ENCODE measurements around the gene SLC46A2. TPM values are rescaled to one million over a fixed set of nuclear protein-coding genes. Genes with fewer than 3 reads are reported as not detected.

Gene SLC46A2
- total and polyA plus RNA-seq, 4 donors = 0.01 to 0.17 (median 0.07) TPM; not detected in 1

- Histone ChIP-seq H3K9ac (ENCODE audit: low read depth in 1 of 2, low read length in 2 of 2) (no peak overlapping the region), H3K27me3 (ENCODE audit: control insufficient read depth in 4 of 4, insufficient read depth in 4 of 4, low read length in 3 of 4) (peaks cover 0 to 4% (median 0%) of the 10 kb centered on the region in 4 donors), H3K36me3 (ENCODE audit: control insufficient read depth in 4 of 4, insufficient read depth in 3 of 4, low read depth in 1 of 4, low read length in 3 of 4) (no peaks in the 10 kb centered on the region), H3K9me3 (ENCODE audit: control insufficient read depth in 4 of 4, low read length in 3 of 4) (no peaks in the 10 kb centered on the region), H3K4me3 (ENCODE audit: low read depth in 1 of 3, low read length in 3 of 3) (no peak overlapping the region), H3K4me1 (ENCODE audit: control insufficient read depth in 4 of 4, insufficient read depth in 4 of 4, low read length in 3 of 4) (no peaks in the 10 kb centered on the region), H3K27ac (ENCODE audit: low read depth in 1 of 2, low read length in 2 of 2) (no peak overlapping the region)
- 94% methylated on average over 4 of the region's 4 CpGs for WGBS
- no peak for DNase-seq (ENCODE audit: low spot score)
- no peak for TF ChIP-seq FOXA2 (IDR thresholded peaks at IDR 0.05)
- TF ChIP-seq HNF4A (conservative IDR thresholded peaks at IDR 0.05) = no peak
- TF ChIP-seq NR2F2 (IDR thresholded peaks at IDR 0.05) = no peak
- no peak for TF ChIP-seq YY1 (IDR thresholded peaks at IDR 0.05)
- TF ChIP-seq JUND (IDR thresholded peaks at IDR 0.05) = no peak
- TF ChIP-seq EGR1 (IDR thresholded peaks at IDR 0.05; ENCODE audit: low read depth in 2 of 2) = no peak
- TF ChIP-seq GABPA (IDR thresholded peaks at IDR 0.05 in 1 of 2, conservative IDR thresholded peaks at IDR 0.05 in 1 of 2) = no peak
- TF ChIP-seq MAX (IDR thresholded peaks at IDR 0.05) = no peak
- no peak for TF ChIP-seq REST (IDR thresholded peaks at IDR 0.05)
- no peak for TF ChIP-seq TAF1 (conservative IDR thresholded peaks at IDR 0.05)
- no peak for TF ChIP-seq ZBTB33 (IDR thresholded peaks at IDR 0.05)
- no peak for TF ChIP-seq RXRA (IDR thresholded peaks at IDR 0.05)
- TF ChIP-seq ATF3 (IDR thresholded peaks at IDR 0.05) = no peak
Measured at GRCh38 chr9:112913326-112913725, 22.6 kb upstream of the SLC46A2 start.

GRCh38 chr9:112912636-112913035, 22.0 kb upstream of the SLC46A2 start:
- 92% methylated on average over 3 of the region's 3 CpGs for WGBS
- no peaks in the 10 kb centered on the region for H3K36me3 ChIP-seq (ENCODE audit: control insufficient read depth in 4 of 4, insufficient read depth in 3 of 4, low read depth in 1 of 4, low read length in 3 of 4)
- TF ChIP-seq TAF1 (conservative IDR thresholded peaks at IDR 0.05) (no peak), MAX (IDR thresholded peaks at IDR 0.05) (no peak), SP1 (IDR thresholded peaks at IDR 0.05) (no peak), HNF4A (conservative IDR thresholded peaks at IDR 0.05) (no peak), JUND (IDR thresholded peaks at IDR 0.05) (no peak), ZBTB33 (IDR thresholded peaks at IDR 0.05) (no peak), HNF4G (IDR thresholded peaks at IDR 0.05) (no peak), RXRA (IDR thresholded peaks at IDR 0.05) (no peak), YY1 (IDR thresholded peaks at IDR 0.05) (no peak), CTCF (IDR thresholded peaks at IDR 0.05; ENCODE audit: low read depth, low read length, missing input control) (no peak), REST (IDR thresholded peaks at IDR 0.05) (no peak), NR2F2 (IDR thresholded peaks at IDR 0.05) (no peak), GABPA (IDR thresholded peaks at IDR 0.05 in 1 of 2, conservative IDR thresholded peaks at IDR 0.05 in 1 of 2) (no peak), FOXA1 (IDR thresholded peaks at IDR 0.05) (no peak), RAD21 (IDR thresholded peaks at IDR 0.05) (no peak)
- no peak for DNase-seq (ENCODE audit: low spot score)
- no peaks in the 10 kb centered on the region for H3K4me1 ChIP-seq (ENCODE audit: control insufficient read depth in 4 of 4, insufficient read depth in 4 of 4, low read length in 3 of 4)
- H3K27ac ChIP-seq (ENCODE audit: low read depth in 1 of 2, low read length in 2 of 2) = no peak overlapping the region
- no peak overlapping the region for H3K9ac ChIP-seq (ENCODE audit: low read depth in 1 of 2, low read length in 2 of 2)
- H3K27me3 ChIP-seq (ENCODE audit: control insufficient read depth in 4 of 4, insufficient read depth in 4 of 4, low read length in 3 of 4) = no peaks in the 10 kb centered on the region
- H3K9me3 ChIP-seq (ENCODE audit: control insufficient read depth in 4 of 4, low read length in 3 of 4) = no peaks in the 10 kb centered on the region
- H3K4me3 ChIP-seq (ENCODE audit: low read depth in 1 of 3, low read length in 3 of 3) = no peak overlapping the region
